GM12892 (cell line): ENCODE measurements around the gene MNT.
A peak's percentile ranks its signal among the peaks of the same experiment; 100 is the strongest.

Source experiments
- DNase-seq: peaks from one replicate; pipeline ENCODE4 v3.0.0; 2011; ENCODE audit not compliant: insufficient read length
- FAIRE-seq: peaks from 2 replicates; lab custom pipeline; 2011; peaks lifted over from hg19 to GRCh38; lab: Jason Lieb, UNC
- POLR2A ChIP-seq: IDR thresholded peaks from 2 replicates; pipeline ENCODE4 v1.6.1; 2011; ENCODE audit warnings: low read depth, low read length, control low read depth
- POLR2AphosphoS5 ChIP-seq: IDR thresholded peaks from 2 replicates; pipeline ENCODE4 v1.6.1; 2011; ENCODE audit warnings: low read depth, low read length, control low read depth
- TAF1 ChIP-seq: IDR thresholded peaks from 2 replicates; pipeline ENCODE4 v1.6.1; 2011; ENCODE audit warnings: low read depth, mild to moderate bottlenecking, control low read depth, low read length, borderline replicate concordance

MNT gene

DNA sequence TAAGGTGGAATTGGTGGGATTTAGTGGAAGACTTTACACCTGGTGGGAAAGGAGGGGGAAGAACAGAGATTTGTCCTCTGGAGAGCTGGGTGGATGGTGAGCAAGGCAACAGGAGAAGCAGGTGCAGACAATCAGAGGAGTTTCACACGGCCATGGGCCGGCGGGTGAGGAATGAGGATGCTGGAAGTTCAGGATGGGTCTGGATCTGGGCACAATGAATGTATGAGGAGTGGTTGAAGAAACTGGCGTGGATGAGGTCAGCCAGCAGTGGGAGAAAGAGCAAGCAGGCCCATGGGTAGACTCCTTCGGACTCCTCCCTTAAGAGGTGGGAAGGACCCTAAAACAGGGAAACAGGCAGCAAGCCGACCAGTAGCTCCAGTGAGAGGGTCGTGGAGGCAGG, 10.1 kb upstream of the MNT start:
- FAIRE-seq (no peak), DNase-seq (no peak)
- no peak for TF ChIP-seq TAF1
- TF ChIP-seq POLR2A: no peak
- no peak for TF ChIP-seq POLR2AphosphoS5

DNA sequence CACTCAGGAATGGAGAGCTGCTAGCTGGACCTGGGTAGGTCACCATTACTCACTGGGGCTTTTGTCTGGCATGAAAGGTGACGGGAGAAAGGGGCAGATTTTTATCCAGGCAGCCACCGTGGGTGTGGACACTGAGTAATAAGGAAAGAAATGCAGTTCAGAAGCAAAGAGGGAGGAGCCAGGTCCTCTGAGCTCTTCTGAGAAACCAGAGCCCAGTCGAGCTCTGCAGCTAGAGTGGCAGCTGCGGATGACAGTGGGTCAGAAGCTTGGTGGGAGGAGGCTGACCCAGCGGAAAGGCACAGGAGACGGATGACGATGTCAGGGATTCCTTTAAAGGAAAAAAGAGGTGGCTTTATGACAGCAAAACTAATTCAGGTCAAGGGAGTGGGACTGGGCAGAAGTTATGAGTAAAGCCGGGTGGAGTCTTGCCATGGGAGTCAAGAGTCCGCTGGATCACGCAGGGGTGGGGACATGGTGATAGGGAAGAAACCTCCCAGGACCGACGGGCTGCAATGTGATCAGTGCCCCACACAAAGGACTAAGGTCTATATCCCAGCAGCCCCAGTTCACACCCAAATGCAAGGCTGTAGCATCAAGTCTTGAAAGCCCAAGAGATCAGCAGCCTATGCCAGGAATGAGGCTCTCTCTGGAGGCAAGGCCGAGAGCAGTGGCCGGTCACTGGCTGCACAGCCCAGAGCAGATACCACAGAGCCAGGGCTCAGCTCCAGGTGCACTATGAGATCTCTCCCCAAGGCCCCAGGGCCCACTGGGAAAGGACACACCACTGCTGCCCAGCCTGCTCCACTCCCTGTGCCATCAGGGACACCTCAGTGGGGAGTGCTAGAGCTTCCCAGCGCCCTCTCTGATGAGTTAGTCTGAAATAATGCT, 6.3 kb upstream of the MNT start:
- FAIRE-seq: no peak
- DNase-seq: no peak
- TF ChIP-seq POLR2A (no peak), TAF1 (no peak), POLR2AphosphoS5 (no peak)

DNA sequence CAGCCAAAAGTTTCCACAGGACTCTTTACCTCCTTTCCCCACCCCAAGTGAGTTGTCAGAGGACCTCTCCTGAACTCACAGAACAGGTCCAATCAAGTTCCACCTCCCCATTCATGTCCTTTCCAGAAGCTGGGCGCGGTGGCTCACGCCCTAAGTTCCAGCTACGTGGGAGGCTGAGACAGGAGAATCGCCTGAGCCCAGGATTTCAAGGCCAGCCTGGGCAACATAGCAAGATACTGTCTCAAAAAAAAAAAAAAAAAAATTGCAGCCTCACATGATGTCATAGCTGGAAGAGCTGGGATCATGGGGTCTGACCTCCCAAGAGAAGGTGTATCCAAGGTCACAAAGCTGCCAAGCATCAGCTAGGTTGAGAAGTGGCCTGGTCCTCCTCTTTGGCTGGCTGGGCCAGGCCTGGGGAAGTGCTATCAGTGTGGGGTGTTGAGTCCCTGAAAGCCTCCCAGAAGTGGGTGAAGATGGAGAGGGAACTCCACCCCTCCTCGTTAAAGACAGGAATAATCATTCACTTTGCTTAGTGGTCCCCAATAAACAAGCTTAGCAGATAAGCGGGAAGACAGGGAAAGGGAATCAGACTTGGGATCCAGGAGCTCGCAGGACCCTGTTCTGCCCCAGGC, 5.5 kb upstream of the MNT start:
- no peak for FAIRE-seq
- TF ChIP-seq POLR2AphosphoS5 (no peak), POLR2A (no peak), TAF1 (no peak)
- DNase-seq: no peak

GRCh38 chr17:2405247-2405926, 4.5 kb upstream of the MNT start:
- DNase-seq (no peak), FAIRE-seq (no peak)
- TF ChIP-seq TAF1 (no peak), POLR2A (no peak), POLR2AphosphoS5 (no peak)

- no peak for TF ChIP-seq TAF1
- TF ChIP-seq POLR2AphosphoS5: no peak
- TF ChIP-seq POLR2A: no peak
- DNase-seq (no peak), FAIRE-seq (no peak)
Observed at GRCh38 chr17:2403044-2403443, 2.2 kb upstream of the MNT start.

GRCh38 chr17:2402544-2402943, 1.7 kb upstream of the MNT start:
- FAIRE-seq (no peak), DNase-seq (no peak)
- TF ChIP-seq POLR2AphosphoS5 (no peak; the same call in 1 of the 2 replicates), POLR2A (no peak), TAF1 (no peak)

GRCh38 chr17:2401426-2402221, 764 bp upstream of the MNT start:
- FAIRE-seq (peak; percentile 100), DNase-seq (peak; percentile 92)
- TF ChIP-seq POLR2A (0 out of 2 replicates have a peak, but pooled peaks have one; percentile 19), TAF1 (no peak)

- TF ChIP-seq POLR2AphosphoS5: no peak
- TF ChIP-seq POLR2A: no peak
- no peak for TF ChIP-seq TAF1
- no peak for DNase-seq
- FAIRE-seq: peak; percentile 64
Observed at GRCh38 chr17:2400474-2400866, 390 bp downstream of the MNT start.

DNA sequence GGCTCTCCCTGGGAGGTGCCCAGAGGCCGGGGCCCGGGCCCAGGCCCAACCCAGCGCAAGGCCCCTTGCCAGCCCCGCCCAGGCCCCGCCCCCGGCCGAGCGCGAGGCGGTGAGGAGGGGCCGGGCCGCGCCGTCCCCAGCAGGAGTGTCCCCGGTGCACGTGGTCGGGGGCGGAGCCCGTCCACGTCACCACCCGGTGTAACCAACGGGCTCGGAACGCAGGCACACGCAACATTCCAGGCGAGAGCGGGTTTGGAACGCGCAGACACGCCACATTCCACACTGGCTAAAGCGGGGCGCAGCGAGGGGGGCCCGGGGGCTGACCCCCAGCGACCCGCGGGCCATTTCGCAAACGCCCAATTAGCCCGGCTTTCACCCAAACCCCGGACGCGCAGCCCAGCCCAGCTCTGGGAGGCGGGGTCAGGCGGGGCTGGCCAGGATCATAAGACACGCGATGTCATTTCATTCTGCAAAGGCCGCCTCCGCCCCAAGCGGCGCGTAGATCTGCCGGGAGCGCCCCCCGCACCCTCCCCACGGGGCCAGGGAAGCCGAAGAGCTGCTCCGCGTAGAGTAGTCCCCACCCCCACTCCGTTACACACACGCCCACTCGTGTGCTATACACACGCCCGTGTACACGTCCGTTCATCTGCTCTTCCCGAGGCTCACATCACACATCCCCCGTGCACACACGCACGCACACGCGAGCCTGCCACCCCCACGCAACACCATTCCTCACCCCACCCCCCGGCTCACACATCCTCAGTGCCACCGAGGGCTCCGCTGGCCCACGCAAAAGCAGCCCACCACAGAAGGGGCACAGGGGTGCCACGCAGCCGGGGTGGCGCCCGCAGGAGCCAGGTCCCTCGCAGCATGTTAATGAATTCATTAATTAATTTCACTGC, 1.0 kb downstream of the MNT start:
- peak; percentile 92 for DNase-seq
- FAIRE-seq: peak; percentile 99

More for the DNA sequence above, 1.0 kb downstream of the MNT start:
- TF ChIP-seq POLR2A (peak; percentile 81), TAF1 (no peak), POLR2AphosphoS5 (peak; percentile 80)
